Right atrium auricular region (tissue), 2 donors: ENCODE measurements around the gene POLG2. TPM values are rescaled to one million over a fixed set of nuclear protein-coding genes. Genes with fewer than 3 reads are reported as not detected.
A peak's percentile ranks its signal among the peaks of the same experiment; 100 is the strongest.
"Not testable (repeated sequence)": the region's sequence is repeated elsewhere in the genome, so short reads cannot be mapped to it uniquely, and the experiment has no call there.

Source experiments
- DNase-seq: peaks from one replicate; pipeline ENCODE4 v3.0.0-alpha.2; 2019; ENCODE audit warnings: low spot score
- H3K27ac ChIP-seq, 2 donors: fragments of 200-600 bp; sonication (generic); 1 replicate in 1 of 2; 2 replicates in 1 of 2; pipeline ENCODE4 v1.5.1; 2016 to 2019
- H3K27me3 ChIP-seq, 2 donors: fragments of 200-600 bp; sonication (generic); one replicate each; pipeline versions ENCODE4 v1.5.1 to v1.6.0; 2017 to 2019
- H3K36me3 ChIP-seq: fragments of 200-600 bp; sonication (generic); one replicate; pipeline ENCODE4 v1.5.1; 2016
- H3K4me1 ChIP-seq, 2 donors: fragments of 200-600 bp; sonication (generic); one replicate each; pipeline versions ENCODE4 v1.5.1 to v1.6.0; 2017 to 2019
- H3K4me3 ChIP-seq, 2 donors: fragments of 200-600 bp; sonication (generic); 1 replicate in 1 of 2; 2 replicates in 1 of 2; pipeline ENCODE4 v1.5.1; 2017 to 2019; ENCODE audit warnings: mild to moderate bottlenecking in 1 of 2, moderate library complexity in 1 of 2
- H3K9me3 ChIP-seq, 2 donors: fragments of 200-600 bp; sonication (generic); one replicate each; pipeline ENCODE4 v1.5.1; 2019
- total RNA-seq, 2 donors: library from RNA; depleted of rRNA; stranded (reverse); fragments of >200 nt; gene quantifications; one replicate each; pipeline ENCODE4 v1.1.0, GENCODE V29; 2016
- TF ChIP-seq, protein P1 (sequence below), 2 donors: fragments of 200-600 bp; sonication (generic); IDR thresholded peaks; one replicate each; pipeline ENCODE4 v1.5.1; 2019; ENCODE audit warnings: antibody characterized with exemption in 2 of 2

Gene POLG2
- total RNA-seq, 2 donors from 2014 or later, result 2.7 to 3.3 TPM

GRCh38 chr17:64461788-64462187, 35.1 kb downstream of the POLG2 start:
- H3K4me1 ChIP-seq, result no peaks in the 10 kb centered on the region
- H3K27ac ChIP-seq, result no peak overlapping the region
- DNase-seq, result no peak
- no peaks in the 10 kb centered on the region for H3K9me3 ChIP-seq
- H3K36me3 ChIP-seq, result no peaks in the 10 kb centered on the region
- H3K4me3 ChIP-seq, result no peak overlapping the region
- TF ChIP-seq, protein P1, sequence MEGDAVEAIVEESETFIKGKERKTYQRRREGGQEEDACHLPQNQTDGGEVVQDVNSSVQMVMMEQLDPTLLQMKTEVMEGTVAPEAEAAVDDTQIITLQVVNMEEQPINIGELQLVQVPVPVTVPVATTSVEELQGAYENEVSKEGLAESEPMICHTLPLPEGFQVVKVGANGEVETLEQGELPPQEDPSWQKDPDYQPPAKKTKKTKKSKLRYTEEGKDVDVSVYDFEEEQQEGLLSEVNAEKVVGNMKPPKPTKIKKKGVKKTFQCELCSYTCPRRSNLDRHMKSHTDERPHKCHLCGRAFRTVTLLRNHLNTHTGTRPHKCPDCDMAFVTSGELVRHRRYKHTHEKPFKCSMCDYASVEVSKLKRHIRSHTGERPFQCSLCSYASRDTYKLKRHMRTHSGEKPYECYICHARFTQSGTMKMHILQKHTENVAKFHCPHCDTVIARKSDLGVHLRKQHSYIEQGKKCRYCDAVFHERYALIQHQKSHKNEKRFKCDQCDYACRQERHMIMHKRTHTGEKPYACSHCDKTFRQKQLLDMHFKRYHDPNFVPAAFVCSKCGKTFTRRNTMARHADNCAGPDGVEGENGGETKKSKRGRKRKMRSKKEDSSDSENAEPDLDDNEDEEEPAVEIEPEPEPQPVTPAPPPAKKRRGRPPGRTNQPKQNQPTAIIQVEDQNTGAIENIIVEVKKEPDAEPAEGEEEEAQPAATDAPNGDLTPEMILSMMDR (IDR thresholded peaks at IDR 0.05), result no peak
- no peaks in the 10 kb centered on the region for H3K27me3 ChIP-seq

- TF ChIP-seq, protein P1 (IDR thresholded peaks at IDR 0.05), result no peak
- Histone ChIP-seq H3K27me3 (no peaks in the 10 kb centered on the region), H3K4me3 (no peak overlapping the region), H3K9me3 (no peaks in the 10 kb centered on the region), H3K36me3 (no peaks in the 10 kb centered on the region), H3K4me1 (no peaks in the 10 kb centered on the region), H3K27ac (peak overlapping the region in 1 of 2 donors; percentile 18)
- DNase-seq, result no peak
Observed at GRCh38 chr17:64460955-64461354, 35.9 kb downstream of the POLG2 start.

DNA sequence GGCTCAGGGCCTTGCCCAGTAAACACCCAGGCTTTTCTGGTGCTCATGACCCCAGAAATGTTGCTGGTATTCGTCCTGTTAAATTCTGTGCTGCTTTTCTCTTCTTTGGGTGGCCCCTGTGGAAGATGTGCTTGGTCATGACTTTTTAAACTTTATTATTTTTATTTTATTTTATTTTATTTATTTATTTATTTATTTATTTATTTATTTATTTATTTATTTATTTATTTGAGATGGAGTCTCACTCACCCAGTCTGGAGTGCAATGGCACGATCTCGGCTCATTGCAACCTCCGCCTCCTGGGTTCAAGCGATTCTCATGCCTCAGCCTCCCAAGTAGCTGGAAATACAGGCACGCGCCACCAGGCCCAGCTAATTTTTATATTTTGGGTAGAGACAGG, 37.0 kb downstream of the POLG2 start:
- not testable (repeated sequence) for DNase-seq, H3K27ac ChIP-seq, H3K9me3 ChIP-seq, H3K4me1 ChIP-seq, H3K36me3 ChIP-seq, H3K4me3 ChIP-seq, H3K27me3 ChIP-seq

DNA sequence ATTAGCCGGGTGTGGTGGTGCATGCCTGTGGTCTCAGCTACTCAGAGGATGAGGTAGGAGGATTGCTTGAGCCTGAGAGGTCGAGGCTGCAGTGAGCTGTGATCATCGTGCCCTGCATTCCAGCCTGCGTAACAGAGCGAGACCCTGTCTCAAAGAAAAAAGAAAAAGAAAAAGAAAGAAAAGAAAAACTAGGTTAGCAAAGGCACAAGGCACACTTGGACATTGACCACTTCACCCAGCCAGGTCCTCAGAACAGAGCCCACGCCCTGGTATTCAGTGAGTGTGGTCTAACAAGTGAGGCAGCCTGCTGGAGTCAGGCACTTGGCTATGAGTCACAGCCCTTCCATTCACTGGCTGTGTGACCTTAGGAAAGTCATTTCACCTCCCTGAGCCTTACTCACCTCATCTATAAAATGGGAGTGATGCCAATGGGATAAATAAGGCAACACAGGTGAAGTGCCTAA, 37.5 kb downstream of the POLG2 start:
- no peak for DNase-seq
- H3K36me3 ChIP-seq, result no peaks in the 10 kb centered on the region
- no peaks in the 10 kb centered on the region for H3K9me3 ChIP-seq
- H3K4me1 ChIP-seq, result no peaks in the 10 kb centered on the region
- H3K4me3 ChIP-seq, result no peak overlapping the region
- H3K27me3 ChIP-seq, result no peaks in the 10 kb centered on the region
- TF ChIP-seq, protein P1 (IDR thresholded peaks at IDR 0.05), result no peak
- no peak overlapping the region for H3K27ac ChIP-seq

DNA sequence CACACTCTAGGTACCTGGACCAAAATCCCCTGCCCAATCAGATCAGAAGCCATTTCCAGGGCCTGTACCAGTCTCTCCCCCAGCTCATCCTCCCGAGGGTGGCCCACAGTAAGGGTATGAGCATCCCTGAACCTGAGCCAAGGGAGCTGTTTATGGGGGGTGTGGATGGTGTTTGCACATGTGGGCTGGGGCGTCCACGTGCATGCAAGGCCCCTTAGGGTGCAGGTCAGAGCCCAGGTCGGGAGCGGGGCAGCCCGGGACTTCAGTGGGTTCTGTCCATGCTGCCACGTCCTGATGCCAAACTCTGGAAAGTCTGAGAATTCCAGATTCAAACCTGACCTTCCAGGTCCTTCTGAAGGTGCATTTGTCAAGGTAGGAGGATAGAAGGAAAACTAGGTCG, 38.1 kb downstream of the POLG2 start:
- H3K27ac ChIP-seq, result no peak overlapping the region
- no peak overlapping the region for H3K4me3 ChIP-seq
- no peaks in the 10 kb centered on the region for H3K36me3 ChIP-seq
- H3K9me3 ChIP-seq, result no peaks in the 10 kb centered on the region
- no peaks in the 10 kb centered on the region for H3K27me3 ChIP-seq
- TF ChIP-seq, protein P1 (IDR thresholded peaks at IDR 0.05), result no peak
- H3K4me1 ChIP-seq, result no peaks in the 10 kb centered on the region
- no peak for DNase-seq

DNA sequence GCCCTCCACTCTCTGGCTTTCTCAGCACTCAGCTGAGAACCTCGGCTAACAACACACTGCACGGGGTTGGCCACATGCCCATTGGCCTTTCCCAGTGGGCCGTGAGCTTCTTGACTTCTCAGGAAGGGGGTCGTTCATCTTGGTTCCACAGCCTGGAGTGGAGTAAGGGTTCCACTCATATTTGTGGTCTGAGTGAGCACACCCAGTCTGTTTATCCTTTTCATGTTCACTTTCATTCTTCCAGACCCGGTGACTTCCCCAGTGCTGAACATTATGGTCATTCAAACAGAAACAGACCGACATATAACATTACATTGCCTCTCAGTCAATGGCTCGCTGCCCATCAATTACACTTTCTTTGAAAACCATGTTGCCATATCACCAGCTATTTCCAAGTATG, 39.7 kb downstream of the POLG2 start:
- H3K4me3 ChIP-seq, result no peak overlapping the region
- no peaks in the 10 kb centered on the region for H3K27me3 ChIP-seq
- no peaks in the 10 kb centered on the region for H3K36me3 ChIP-seq
- DNase-seq, result no peak
- no peaks in the 10 kb centered on the region for H3K4me1 ChIP-seq
- no peaks in the 10 kb centered on the region for H3K9me3 ChIP-seq
- TF ChIP-seq, protein P1 (IDR thresholded peaks at IDR 0.05), result no peak
- no peak overlapping the region for H3K27ac ChIP-seq
